Mesothelial cell of epicardium (in vitro differentiated cells): ENCODE results near the gene ACP3. TPM values are rescaled to one million over a fixed set of nuclear protein-coding genes. Genes with fewer than 3 reads are reported as not detected.
A peak's percentile ranks its signal among the peaks of the same experiment; 100 is the strongest.
"Not testable (repeated sequence)": the region's sequence is repeated elsewhere in the genome, so short reads cannot be mapped to it uniquely, and the experiment has no call there.

Experiments used
- DNase-seq, 2 experiments: peaks; one replicate each; pipeline ENCODE4 v3.0.0; 2021; ENCODE audit warnings: low spot score in 2 of 2; ENCODE audit not compliant: unreplicated experiment in 2 of 2
- H3K27ac Mint-ChIP-seq: 2 replicates; pipeline ENCODE4 v1.8.0; 2021; ENCODE audit warnings: mixed read lengths
- H3K27me3 Mint-ChIP-seq: 2 replicates; pipeline ENCODE4 v1.8.0; 2021; ENCODE audit warnings: low read depth, mixed read lengths
- H3K36me3 Mint-ChIP-seq: 2 replicates; pipeline ENCODE4 v1.8.0; 2021; ENCODE audit warnings: mixed read lengths
- H3K4me1 Mint-ChIP-seq: 2 replicates; pipeline ENCODE4 v1.8.0; 2021; ENCODE audit warnings: mixed read lengths
- H3K4me3 Mint-ChIP-seq: 2 replicates; pipeline ENCODE4 v1.8.0; 2021; ENCODE audit warnings: mild to moderate bottlenecking, moderate library complexity, mixed read lengths
- H3K9me3 Mint-ChIP-seq: 2 replicates; pipeline ENCODE4 v1.8.0; 2021; ENCODE audit warnings: mixed read lengths
- CTCF ChIP-seq: fragments of 200-600 bp; sonication (generic); IDR thresholded peaks from one replicate; pipeline ENCODE4 v1.5.0; 2021; ENCODE audit warnings: antibody characterized with exemption; ENCODE audit not compliant: unreplicated experiment
- total RNA-seq: library from RNA; stranded (reverse); gene quantifications from 3 replicates; pipeline ENCODE4 v1.2.1, GENCODE V29; 2021

Gene ACP3
- total RNA-seq, 1 donor from 2014 or later, result 25.5 TPM

- Mint-ChIP-seq H3K27me3 (no peaks in the 10 kb centered on the region), H3K27ac (no peak overlapping the region), H3K4me3 (no peak overlapping the region), H3K36me3 (no peaks in the 10 kb centered on the region), H3K4me1 (peaks cover 11% of the 10 kb centered on the region), H3K9me3 (peaks cover 4% of the 10 kb centered on the region)
- no peak for DNase-seq
- no peak for TF ChIP-seq CTCF
Observed at GRCh38 chr3:132396255-132396654, 79.0 kb downstream of the ACP3 start.

- H3K9me3 Mint-ChIP-seq, H3K36me3 Mint-ChIP-seq, H3K4me3 Mint-ChIP-seq, H3K27ac Mint-ChIP-seq, H3K27me3 Mint-ChIP-seq, DNase-seq: not testable (repeated sequence)
- H3K4me1 Mint-ChIP-seq, result peaks cover 11% of the 10 kb centered on the region
Observed at GRCh38 chr3:132396776-132397175, 79.6 kb downstream of the ACP3 start.

GRCh38 chr3:132399054-132399929 is 82.1 kb downstream of the ACP3 start:
- peak; percentile 66 for TF ChIP-seq CTCF
- H3K4me3 Mint-ChIP-seq, result no peak overlapping the region
- peaks cover 4% of the 10 kb centered on the region for H3K9me3 Mint-ChIP-seq
- peaks cover 7% of the 10 kb centered on the region for H3K4me1 Mint-ChIP-seq
- no peak for DNase-seq
- H3K36me3 Mint-ChIP-seq, result no peaks in the 10 kb centered on the region
- peaks cover 5% of the 10 kb centered on the region for H3K27me3 Mint-ChIP-seq
- H3K27ac Mint-ChIP-seq, result no peak overlapping the region

GRCh38 chr3:132401255-132401654 is 84.0 kb downstream of the ACP3 start:
- Mint-ChIP-seq H3K9me3 (no peaks in the 10 kb centered on the region), H3K4me3 (no peak overlapping the region), H3K4me1 (peaks cover 9% of the 10 kb centered on the region), H3K27me3 (peaks cover 5% of the 10 kb centered on the region), H3K36me3 (no peaks in the 10 kb centered on the region), H3K27ac (no peak overlapping the region)
- DNase-seq, result no peak
- TF ChIP-seq CTCF, result no peak

GRCh38 chr3:132404276-132404675 is 87.1 kb downstream of the ACP3 start:
- no peaks in the 10 kb centered on the region for H3K36me3 Mint-ChIP-seq
- DNase-seq, result no peak
- H3K9me3 Mint-ChIP-seq, result no peaks in the 10 kb centered on the region
- no peak overlapping the region for H3K4me3 Mint-ChIP-seq
- H3K4me1 Mint-ChIP-seq, result peaks cover 9% of the 10 kb centered on the region
- TF ChIP-seq CTCF, result no peak
- no peak overlapping the region for H3K27ac Mint-ChIP-seq
- peaks cover 6% of the 10 kb centered on the region for H3K27me3 Mint-ChIP-seq

- Mint-ChIP-seq H3K9me3 (no peaks in the 10 kb centered on the region), H3K4me3 (no peak overlapping the region), H3K27me3 (peaks cover 8% of the 10 kb centered on the region), H3K36me3 (no peaks in the 10 kb centered on the region), H3K27ac (peak overlapping the region; percentile 24), H3K4me1 (peaks cover 9% of the 10 kb centered on the region)
- no peak for DNase-seq
- TF ChIP-seq CTCF, result no peak
Observed at GRCh38 chr3:132405188-132405587, 88.0 kb downstream of the ACP3 start.
